ENCODE measurements around the gene PCK2. TPM values are rescaled to one million over a fixed set of nuclear protein-coding genes. Genes with fewer than 3 reads are reported as not detected.
"Not testable (repeated sequence)": the region's sequence is repeated elsewhere in the genome, so short reads cannot be mapped to it uniquely, and the experiment has no call there.

PCK2 gene
- 11.6 and 18.8 TPM in 2 replicates for total RNA-seq (2012; rRNA removed)

DNA sequence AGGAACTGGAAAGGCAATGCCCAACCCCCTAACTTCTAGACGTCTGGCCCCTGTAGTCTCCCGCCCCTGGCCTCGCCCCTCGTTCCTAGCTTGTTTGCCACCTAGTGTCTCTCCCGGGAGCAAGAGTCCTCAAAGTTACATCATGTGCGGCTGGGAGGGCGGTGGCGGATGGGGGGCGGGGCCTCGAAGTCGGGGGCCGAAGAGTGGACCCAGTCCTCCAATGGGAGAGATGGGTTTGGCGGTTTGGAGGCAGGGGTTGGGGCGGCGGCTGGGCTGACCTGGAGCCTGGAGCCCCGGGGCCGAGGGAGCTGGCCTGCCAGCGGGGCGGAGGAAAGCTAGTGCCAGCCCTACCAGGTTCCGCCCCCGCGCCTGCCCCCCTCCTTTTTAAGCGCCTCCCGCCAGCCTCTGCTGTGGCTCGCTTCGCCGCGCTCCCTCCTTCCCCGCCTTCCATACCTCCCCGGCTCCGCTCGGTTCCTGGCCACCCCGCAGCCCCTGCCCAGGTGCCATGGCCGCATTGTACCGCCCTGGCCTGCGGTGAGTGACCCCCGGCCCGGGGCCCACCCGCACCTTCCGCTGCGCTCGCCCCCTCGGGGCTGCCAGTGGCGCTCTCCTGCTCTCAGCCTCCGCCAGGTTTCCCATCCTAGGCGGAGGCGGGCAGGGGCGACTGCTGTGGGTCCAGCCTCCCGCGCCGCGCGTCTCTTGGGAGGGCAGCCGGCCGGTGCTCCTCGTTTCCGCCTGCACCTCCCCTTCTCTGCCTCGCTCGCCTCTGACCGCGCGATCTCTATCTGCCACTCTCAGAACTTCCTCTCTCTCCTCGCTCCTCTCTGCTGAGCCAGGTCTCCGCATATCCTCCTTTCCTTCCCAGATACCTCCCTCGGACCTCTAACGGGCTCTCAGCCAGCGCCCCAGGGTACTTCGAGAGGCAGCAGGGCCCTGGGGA is at the start of gene PCK2:
Gene PCK2, plus strand, starts transcription at position 411 of the 940 bp plus-strand sequence. Its CDS starts 95 bp downstream, at position 506.
- H3K9me3 ChIP-seq (replicated peaks; ENCODE audit: low read length): no peaks in the 10 kb centered on the region
- H3K9ac ChIP-seq (ENCODE audit: low read depth, low read length): peak within 1 kb of the TSS; percentile 88
- peak within 1 kb of the TSS; percentile 98 for H3K4me3 ChIP-seq (ENCODE audit: low read length)
- no peaks in the 10 kb centered on the region for H3K36me3 ChIP-seq (ENCODE audit: insufficient read depth, low read length)
- peak within 1 kb of the TSS; percentile 100 for H3K4me2 ChIP-seq (ENCODE audit: low read length)
- H3K4me1 ChIP-seq (ENCODE audit: control insufficient read depth, insufficient read depth, low read length): peaks cover 16% of the 10 kb centered on the region
- no peaks in the 10 kb centered on the region for H3K27me3 ChIP-seq (ENCODE audit: control insufficient read depth, insufficient read depth, low read length)

DNA sequence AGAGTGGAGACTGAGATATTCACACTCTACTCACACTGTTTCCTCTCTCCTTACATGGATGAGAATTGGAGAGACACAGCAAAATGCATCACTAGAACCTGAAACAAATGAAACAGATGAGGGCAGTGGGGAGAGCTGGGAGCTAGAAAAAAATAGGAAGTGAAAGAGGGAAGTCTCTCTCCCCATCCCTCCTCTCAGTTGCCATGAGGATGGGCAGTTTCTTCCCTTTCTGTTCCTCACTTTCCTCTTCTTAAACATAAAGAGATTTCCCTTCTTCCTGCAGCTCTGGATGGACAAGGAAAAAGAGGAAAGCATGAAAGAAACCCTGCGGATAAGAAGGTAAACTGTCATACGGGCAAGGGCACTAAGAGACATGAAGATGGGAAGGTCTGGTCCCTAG is 45.1 kb upstream of the PCK2 start:
- not testable (repeated sequence) for H3K4me2 ChIP-seq (ENCODE audit: low read length); H3K9ac ChIP-seq (ENCODE audit: low read depth, low read length); H3K4me1 ChIP-seq (ENCODE audit: control insufficient read depth, insufficient read depth, low read length); H3K4me3 ChIP-seq (ENCODE audit: low read length); H3K36me3 ChIP-seq (ENCODE audit: insufficient read depth, low read length); H3K9me3 ChIP-seq (replicated peaks; ENCODE audit: low read length)
- H3K27me3 ChIP-seq (ENCODE audit: control insufficient read depth, insufficient read depth, low read length): peaks cover 52% of the 10 kb centered on the region

DNA sequence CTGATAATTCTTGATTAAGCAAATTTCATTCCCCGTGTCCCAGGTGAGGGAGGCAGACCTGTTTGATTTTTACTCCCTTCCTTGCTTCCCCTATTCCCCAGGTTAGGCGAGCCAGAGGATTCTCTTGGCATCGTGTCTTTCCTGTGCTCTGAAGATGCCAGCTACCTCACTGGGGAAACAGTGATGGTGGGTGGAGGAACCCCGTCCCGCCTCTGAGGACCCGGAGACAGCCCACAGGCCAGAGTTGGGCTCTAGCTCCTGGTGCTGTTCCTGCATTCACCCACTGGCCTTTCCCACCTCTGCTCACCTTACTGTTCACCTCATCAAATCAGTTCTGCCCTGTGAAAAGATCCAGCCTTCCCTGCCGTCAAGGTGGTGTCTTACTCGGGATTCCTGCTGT is 43.4 kb upstream of the PCK2 start:
- not testable (repeated sequence) for H3K36me3 ChIP-seq (ENCODE audit: insufficient read depth, low read length); H3K4me1 ChIP-seq (ENCODE audit: control insufficient read depth, insufficient read depth, low read length); H3K4me2 ChIP-seq (ENCODE audit: low read length); H3K9ac ChIP-seq (ENCODE audit: low read depth, low read length); H3K9me3 ChIP-seq (replicated peaks; ENCODE audit: low read length); H3K4me3 ChIP-seq (ENCODE audit: low read length)
- H3K27me3 ChIP-seq (ENCODE audit: control insufficient read depth, insufficient read depth, low read length): peaks cover 59% of the 10 kb centered on the region

DNA sequence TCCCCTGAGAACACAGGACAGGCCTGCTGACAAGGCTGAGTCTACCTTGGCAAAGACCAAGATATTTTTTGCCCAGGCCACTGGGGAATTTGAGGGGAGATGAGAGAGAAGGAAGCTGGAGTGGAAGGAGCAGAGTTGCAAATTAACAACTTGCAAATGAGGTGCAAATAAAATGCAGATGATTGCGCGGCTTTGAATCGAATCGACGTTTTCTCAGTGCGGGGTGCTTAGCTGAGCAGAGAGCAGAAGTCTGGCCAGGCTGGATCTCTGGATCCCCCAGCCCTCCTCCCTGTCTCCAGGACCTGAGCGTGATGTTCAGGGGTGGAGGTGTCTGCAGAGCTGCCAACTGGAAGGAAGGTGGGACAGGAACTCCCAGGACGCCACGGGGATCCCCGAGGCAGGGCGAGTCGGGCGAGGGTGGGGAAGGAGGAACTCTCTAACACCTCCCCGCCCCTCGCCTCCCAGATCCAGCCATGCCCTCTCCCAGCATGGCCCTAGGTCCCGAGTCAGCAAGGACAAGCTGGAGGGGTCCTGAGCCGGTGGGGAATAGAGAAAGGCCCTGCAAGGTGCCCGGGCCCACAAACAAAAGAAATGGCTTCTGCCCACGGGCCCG is 42.8 kb upstream of the PCK2 start:
- Histone ChIP-seq H3K4me2 (ENCODE audit: low read length) (peak overlapping the region; percentile 94), H3K9me3 (replicated peaks; ENCODE audit: low read length) (no peaks in the 10 kb centered on the region), H3K9ac (ENCODE audit: low read depth, low read length) (peak overlapping the region; percentile 74), H3K36me3 (ENCODE audit: insufficient read depth, low read length) (no peaks in the 10 kb centered on the region), H3K27me3 (ENCODE audit: control insufficient read depth, insufficient read depth, low read length) (peaks cover 59% of the 10 kb centered on the region), H3K4me3 (ENCODE audit: low read length) (peak overlapping the region; percentile 78), H3K4me1 (ENCODE audit: control insufficient read depth, insufficient read depth, low read length) (peaks cover 9% of the 10 kb centered on the region)

DNA sequence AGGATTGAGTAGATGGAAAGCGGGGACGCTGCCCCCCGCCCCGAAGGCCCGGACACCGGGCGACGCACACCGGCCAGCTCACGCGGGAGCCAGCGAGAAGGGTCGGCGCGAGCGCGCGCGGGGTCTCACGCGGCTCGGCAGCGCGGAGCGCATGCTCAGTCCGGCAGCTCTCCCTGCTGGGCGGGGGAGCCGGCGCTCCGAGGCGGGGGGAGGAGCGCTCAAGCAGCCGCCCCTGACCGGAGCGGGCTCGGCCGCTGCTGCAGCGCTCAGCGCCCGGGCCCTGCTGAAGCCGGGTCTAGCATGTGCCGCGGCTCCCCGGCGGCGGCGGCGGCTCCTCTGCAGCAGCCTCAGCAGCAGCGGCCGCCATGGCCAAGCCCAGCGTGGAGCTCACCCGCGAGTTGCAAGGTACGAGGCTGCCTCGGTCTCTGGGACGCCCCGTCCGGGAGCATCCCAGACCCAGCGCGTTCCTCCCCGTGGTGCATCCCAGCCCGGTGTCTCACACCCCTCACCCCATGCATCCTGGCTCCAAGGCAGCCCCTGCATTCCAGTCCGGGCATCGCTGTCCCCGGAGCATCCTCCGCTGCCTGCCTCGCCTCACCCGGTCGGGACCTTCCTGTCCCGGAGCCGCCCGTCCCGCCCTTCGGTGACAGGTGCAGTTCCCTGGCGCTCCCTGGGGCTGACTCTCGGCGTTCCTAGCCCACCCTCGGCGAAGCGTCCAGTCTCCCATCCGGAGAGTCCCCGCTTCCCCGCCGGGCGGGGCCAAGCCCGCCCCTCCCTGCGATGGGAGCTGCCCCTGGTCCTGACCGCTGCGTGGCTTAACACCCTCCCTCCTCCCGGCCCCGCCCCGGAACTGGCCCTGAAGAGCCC is 42.1 kb upstream of the PCK2 start, which contains the start of gene CARMIL3:
Gene CARMIL3, plus strand, starts transcription at position 221 of the 867 bp plus-strand sequence. Its CDS starts 145 bp downstream, at position 366.
- H3K9me3 ChIP-seq (replicated peaks; ENCODE audit: low read length): no peaks in the 10 kb centered on the region
- peaks cover 59% of the 10 kb centered on the region for H3K27me3 ChIP-seq (ENCODE audit: control insufficient read depth, insufficient read depth, low read length)
- peak within 1 kb of the TSS; percentile 74 for H3K9ac ChIP-seq (ENCODE audit: low read depth, low read length)
- H3K4me1 ChIP-seq (ENCODE audit: control insufficient read depth, insufficient read depth, low read length): peaks cover 9% of the 10 kb centered on the region
- peak within 1 kb of the TSS; percentile 78 for H3K4me3 ChIP-seq (ENCODE audit: low read length)
- H3K4me2 ChIP-seq (ENCODE audit: low read length): peak within 1 kb of the TSS; percentile 94
- no peaks in the 10 kb centered on the region for H3K36me3 ChIP-seq (ENCODE audit: insufficient read depth, low read length)

DNA sequence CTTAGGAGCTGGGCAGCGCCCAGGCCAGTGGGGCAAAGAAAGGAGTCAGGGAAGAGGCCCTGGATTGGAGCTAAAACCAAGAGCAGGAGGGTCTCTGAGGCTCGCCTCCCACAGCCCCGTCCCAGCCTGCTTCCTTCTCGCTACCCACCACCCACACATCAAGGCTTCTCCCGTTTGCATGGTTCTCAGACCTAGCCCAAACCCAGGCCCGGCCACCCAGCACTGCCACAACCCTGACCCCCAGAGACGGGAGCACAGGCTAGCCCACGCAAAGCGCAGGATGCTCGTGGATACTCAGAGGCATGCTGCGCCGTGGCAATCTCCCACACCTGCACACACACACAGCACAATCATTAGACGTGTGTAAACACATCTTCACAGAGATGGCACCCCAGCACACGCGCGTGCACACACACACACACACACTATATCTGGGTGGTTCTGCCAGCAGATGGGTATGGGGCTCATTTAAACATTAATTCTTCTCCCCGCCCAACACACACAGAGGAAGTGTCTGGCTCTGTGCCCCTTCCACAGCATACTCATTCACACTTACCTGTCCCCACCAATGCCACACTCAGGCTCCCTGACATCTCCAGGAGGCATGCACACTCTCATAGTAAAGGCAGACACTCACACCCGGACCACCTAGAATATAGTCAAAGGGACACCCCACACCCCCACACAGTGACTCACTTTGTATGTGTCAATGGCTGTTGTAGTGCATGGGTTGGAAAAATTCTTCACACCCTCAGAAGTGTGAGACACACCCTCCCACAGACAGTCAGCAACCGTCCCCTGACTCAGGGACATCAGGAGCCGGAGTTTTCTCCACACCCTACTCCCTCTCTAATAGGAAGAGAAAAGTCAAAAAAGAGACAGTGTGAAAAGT is 41.2 kb upstream of the PCK2 start:
- peaks cover 9% of the 10 kb centered on the region for H3K4me1 ChIP-seq (ENCODE audit: control insufficient read depth, insufficient read depth, low read length)
- no peaks in the 10 kb centered on the region for H3K36me3 ChIP-seq (ENCODE audit: insufficient read depth, low read length)
- H3K4me3 ChIP-seq (ENCODE audit: low read length): peak overlapping the region; percentile 78
- peaks cover 60% of the 10 kb centered on the region for H3K27me3 ChIP-seq (ENCODE audit: control insufficient read depth, insufficient read depth, low read length)
- H3K9ac ChIP-seq (ENCODE audit: low read depth, low read length): no peak overlapping the region
- peak overlapping the region; percentile 94 for H3K4me2 ChIP-seq (ENCODE audit: low read length)
- no peaks in the 10 kb centered on the region for H3K9me3 ChIP-seq (replicated peaks; ENCODE audit: low read length)

DNA sequence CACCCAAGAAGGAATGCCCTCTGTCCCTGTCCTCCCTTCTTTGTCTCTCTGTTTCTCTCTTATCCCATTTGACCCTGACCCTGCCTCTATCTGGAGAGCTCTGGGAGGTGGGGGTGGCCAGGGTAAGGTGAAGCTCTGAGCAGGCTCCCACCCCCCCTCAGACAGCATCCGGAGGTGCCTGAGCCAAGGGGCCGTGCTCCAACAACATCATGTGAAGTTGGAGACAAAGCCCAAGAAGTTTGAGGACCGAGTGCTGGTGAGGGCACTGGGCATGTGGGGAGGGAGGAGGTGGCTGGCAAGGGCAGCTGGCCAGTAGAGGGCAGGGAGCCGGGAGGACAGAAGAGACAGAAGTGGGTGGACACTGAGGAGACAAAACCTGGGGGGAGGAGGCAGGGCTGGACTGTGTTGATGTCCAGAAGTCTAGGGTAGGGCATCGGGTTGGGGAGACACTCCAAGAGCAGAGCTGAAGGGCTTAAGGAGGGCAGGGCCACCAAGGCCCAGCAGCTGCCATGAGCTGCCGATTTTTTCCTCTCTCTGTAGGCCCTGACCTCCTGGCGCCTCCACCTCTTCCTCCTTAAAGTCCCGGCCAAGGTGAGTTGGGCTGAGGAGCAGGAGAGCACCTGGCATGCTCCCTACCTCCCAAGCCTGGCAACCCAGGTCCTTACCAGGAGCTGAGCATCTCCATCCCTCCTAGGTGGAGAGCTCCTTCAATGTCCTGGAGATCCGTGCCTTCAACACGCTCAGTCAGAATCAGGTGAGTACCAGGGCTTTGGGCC is 40.4 kb upstream of the PCK2 start:
- H3K9ac ChIP-seq (ENCODE audit: low read depth, low read length): no peak overlapping the region
- peaks cover 9% of the 10 kb centered on the region for H3K4me1 ChIP-seq (ENCODE audit: control insufficient read depth, insufficient read depth, low read length)
- no peak overlapping the region for H3K4me3 ChIP-seq (ENCODE audit: low read length)
- no peaks in the 10 kb centered on the region for H3K36me3 ChIP-seq (ENCODE audit: insufficient read depth, low read length)
- H3K4me2 ChIP-seq (ENCODE audit: low read length): no peak overlapping the region
- peaks cover 56% of the 10 kb centered on the region for H3K27me3 ChIP-seq (ENCODE audit: control insufficient read depth, insufficient read depth, low read length)
- H3K9me3 ChIP-seq (replicated peaks; ENCODE audit: low read length): no peaks in the 10 kb centered on the region

DNA sequence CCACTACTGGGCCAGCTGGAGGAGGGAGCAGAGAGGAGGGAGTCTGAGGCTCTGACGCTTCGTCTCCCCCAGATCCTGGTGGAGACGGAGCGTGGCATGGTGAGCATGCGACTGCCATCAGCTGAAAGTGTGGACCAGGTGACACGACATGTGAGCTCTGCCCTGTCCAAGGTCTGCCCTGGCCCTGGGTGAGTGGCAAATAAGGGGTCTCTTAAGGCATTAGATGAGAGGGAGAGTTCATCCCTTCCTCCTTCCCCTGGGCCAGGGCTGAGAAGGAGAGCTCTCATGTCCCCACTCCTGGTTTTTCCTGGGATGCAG is 39.8 kb upstream of the PCK2 start:
- Histone ChIP-seq H3K27me3 (ENCODE audit: control insufficient read depth, insufficient read depth, low read length) (peaks cover 51% of the 10 kb centered on the region), H3K9me3 (replicated peaks; ENCODE audit: low read length) (no peaks in the 10 kb centered on the region), H3K4me2 (ENCODE audit: low read length) (no peak overlapping the region), H3K36me3 (ENCODE audit: insufficient read depth, low read length) (no peaks in the 10 kb centered on the region), H3K9ac (ENCODE audit: low read depth, low read length) (no peak overlapping the region), H3K4me1 (ENCODE audit: control insufficient read depth, insufficient read depth, low read length) (peaks cover 9% of the 10 kb centered on the region), H3K4me3 (ENCODE audit: low read length) (no peak overlapping the region)

DNA sequence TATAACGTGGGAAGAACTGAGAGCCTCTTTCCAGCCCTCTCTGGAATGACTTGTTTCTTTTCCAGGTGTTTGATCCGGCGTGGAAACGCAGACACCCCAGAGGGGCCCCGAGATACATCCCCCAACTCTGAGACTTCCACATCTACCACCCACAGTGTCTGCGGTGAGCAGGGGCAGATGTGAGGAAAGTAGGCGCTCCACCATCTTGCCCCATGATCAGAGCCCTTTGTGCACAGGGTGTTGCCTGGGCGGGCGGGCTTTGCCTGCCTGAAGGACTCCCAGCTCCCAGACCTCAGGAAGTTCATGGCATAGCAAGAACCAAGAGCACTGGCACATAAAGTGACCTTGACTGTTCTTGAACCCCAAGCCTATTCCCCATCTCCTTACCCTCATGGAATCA is 39.5 kb upstream of the PCK2 start:
- Histone ChIP-seq H3K9ac (ENCODE audit: low read depth, low read length) (no peak overlapping the region), H3K9me3 (replicated peaks; ENCODE audit: low read length) (no peaks in the 10 kb centered on the region), H3K36me3 (ENCODE audit: insufficient read depth, low read length) (no peaks in the 10 kb centered on the region), H3K4me2 (ENCODE audit: low read length) (no peak overlapping the region), H3K27me3 (ENCODE audit: control insufficient read depth, insufficient read depth, low read length) (peaks cover 50% of the 10 kb centered on the region), H3K4me3 (ENCODE audit: low read length) (no peak overlapping the region), H3K4me1 (ENCODE audit: control insufficient read depth, insufficient read depth, low read length) (peaks cover 9% of the 10 kb centered on the region)

Data from skeletal muscle satellite cell (primary cell).